GM18951 (cell line): ENCODE results near the gene FEN1.

Experiments used
- POLR2A ChIP-seq: IDR thresholded peaks from 4 replicates; pipeline ENCODE4 v1.6.1; 2011; ENCODE audit warnings: mild to moderate bottlenecking; ENCODE audit not compliant: insufficient read length, insufficient read depth; ENCODE audit errors: extremely low read depth
- in situ Hi-C: fragments of 300-500 bp; cut with MboI; formaldehyde crosslinking; loops from one replicate; pipeline ENCODE4 v1.12.0; 2022; ENCODE audit warnings: low sequenced_read_pairs, mixed read lengths, inconsistent platforms; ENCODE audit not compliant: unreplicated experiment

FEN1 gene

DNA sequence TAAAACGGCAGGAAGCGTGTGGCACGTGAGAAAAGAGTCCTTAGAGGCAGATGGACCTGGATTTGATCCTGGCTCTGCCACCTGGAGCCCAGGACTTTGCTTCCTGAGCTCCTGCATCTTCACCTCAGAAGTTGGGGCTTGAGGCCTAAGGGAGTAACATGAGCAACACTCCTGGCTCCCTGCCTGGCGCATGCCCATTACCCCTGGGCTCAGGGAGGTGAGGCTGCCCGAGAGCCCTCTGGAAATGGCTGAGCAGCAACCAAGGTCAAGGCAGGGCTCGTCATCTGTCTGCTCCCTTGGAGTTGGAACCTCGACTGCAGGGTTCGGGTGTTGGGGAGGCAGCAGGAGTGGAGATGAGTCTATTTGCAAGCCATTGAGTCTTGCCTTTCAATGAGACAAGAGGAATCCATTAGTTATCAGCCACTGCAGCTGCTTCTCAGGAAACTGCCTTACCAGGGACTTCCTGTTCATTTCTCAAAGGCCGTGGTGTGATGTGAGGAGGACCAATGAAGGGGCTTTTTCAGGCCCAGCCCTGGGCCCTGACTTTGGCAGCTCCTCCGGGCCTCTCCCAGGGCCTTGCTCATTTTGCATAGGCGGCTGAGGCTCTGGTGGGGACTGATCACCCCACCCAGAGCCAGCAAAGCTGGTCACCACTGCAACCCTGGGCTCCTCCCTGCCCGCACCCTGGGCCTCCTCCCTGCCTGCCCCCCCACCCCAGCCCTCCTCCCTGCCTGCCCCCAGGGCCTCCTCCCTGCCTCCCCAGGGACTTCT lies 41.8 kb downstream of the FEN1 start:
- TF ChIP-seq POLR2A: peak; percentile 73
- in situ Hi-C loops: no loop called here

DNA sequence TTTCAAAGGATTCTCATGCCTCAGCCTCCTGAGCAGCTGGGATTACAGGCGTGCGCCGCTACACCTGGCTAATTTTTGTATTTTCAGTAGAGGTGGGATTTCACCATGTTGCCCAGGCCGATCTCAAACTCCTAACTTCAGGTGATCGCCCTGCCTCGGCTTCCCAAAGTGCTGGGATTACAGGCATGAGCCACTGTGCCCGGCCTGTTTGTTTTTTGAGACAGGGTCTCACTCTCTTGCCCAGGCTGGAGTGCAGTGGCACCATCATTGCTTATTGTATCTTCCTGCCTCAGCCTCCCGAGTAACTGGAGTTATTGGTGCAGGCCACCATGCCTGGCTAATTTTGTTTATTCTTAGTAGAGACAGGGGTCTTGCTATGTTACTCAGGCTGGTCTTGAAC lies 43.5 kb downstream of the FEN1 start:
- in situ Hi-C loops: no loop called here
- no peak for TF ChIP-seq POLR2A

DNA sequence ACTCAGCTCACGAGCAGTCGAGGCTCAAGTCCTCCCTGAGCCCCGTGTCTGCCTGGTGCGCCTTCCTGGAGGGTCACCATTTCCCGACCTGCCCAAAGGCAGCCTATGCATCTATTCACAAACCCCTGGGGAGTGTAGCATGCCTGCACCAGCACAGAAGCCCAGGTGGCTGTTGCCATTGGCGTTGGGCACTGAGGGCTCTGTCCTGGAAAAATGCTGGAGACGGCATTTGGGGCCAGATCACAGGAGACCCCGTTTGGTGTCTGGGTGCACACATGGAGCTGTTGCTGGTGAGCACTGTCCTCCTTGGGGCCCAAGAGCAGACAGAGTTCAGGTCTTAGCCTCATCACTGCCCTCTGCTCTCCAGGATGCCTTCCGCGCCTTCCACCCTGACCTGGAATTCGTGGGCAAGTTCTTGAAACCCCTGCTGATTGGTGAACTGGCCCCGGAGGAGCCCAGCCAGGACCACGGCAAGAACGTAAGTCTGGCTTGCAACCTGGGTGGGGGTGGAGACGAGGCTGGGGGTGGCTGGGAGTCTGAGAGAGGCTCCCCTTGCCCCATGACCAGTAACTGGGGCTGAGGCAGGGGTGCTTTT lies 44.8 kb downstream of the FEN1 start:
- TF ChIP-seq POLR2A: no peak
- in situ Hi-C loops: no loop called here

DNA sequence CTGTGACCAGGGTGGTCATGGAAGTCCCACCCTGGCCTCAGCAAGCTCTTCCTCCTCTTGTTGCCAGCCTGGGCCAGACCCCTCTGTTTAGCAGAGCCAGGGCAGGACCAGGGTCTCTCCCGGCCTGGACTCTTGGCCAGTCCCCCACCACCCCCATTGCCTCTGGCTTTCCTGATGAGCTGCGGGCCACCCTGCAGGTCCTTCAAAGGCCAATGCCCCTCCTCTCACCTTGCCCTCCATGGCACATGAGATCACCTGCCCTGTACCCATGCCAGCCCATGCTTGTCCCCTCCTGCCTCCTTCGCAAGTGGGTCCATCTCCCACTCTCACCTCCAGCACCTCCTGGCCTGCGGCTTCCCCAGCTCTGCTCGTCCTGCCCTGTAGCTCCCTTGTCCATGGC lies 45.8 kb downstream of the FEN1 start:
- TF ChIP-seq POLR2A: peak; percentile 24

DNA sequence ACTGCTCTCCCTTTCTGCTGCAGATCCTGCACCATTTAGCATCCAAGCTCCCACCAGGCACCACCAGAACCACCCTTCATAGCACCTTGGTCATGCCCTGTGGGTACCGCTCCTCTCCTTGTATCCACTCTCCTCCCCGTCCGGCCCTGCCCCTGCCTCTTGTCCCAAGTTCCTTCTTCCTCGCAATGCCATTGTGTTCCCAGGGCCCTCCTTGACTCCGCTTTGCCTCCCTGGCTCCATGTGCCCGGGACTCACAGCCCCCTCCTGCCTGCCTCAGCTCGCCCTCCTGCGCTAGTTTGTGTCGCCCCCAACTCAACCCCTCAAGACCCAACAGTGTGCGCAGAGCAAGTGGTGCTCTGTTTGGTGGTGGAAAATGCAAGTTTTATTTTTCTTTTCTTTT lies 46.2 kb downstream of the FEN1 start:
- no peak for TF ChIP-seq POLR2A
- in situ Hi-C loops: no loop called here

More for the DNA sequence above, 45.8 kb downstream of the FEN1 start:
- in situ Hi-C loops: no loop called here

DNA sequence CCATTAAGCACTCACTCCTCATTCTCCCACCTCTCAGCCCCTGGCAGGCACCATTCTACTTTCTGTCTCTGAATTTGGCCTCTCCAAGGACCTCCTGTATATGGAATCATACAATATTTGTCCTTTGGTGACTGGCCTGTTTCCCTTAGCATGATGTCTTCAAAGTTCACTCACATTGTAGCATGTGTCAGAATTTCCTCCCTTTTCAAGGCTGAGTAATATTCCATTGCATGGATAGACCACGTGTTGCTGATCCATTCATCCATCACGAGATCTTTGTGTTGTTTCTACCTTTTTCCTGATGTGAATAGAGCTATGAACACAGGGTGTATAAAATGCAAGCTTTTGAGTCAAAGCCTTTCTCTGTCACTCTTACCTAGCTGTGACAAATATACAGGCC lies 47.0 kb downstream of the FEN1 start:
- in situ Hi-C loops: no loop called here

DNA sequence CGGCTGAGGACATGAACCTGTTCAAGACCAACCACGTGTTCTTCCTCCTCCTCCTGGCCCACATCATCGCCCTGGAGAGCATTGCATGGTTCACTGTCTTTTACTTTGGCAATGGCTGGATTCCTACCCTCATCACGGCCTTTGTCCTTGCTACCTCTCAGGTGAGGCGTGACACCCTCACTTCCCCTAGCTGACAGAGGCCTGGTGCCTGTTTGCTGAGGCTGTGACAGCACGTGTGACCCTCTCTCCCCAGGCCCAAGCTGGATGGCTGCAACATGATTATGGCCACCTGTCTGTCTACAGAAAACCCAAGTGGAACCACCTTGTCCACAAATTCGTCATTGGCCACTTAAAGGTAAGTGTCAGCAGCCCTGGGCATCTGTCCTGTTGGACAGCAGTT lies 47.7 kb downstream of the FEN1 start:
- no peak for TF ChIP-seq POLR2A
- in situ Hi-C loops: no loop called here

More for the DNA sequence above, 47.0 kb downstream of the FEN1 start:
- no peak for TF ChIP-seq POLR2A

DNA sequence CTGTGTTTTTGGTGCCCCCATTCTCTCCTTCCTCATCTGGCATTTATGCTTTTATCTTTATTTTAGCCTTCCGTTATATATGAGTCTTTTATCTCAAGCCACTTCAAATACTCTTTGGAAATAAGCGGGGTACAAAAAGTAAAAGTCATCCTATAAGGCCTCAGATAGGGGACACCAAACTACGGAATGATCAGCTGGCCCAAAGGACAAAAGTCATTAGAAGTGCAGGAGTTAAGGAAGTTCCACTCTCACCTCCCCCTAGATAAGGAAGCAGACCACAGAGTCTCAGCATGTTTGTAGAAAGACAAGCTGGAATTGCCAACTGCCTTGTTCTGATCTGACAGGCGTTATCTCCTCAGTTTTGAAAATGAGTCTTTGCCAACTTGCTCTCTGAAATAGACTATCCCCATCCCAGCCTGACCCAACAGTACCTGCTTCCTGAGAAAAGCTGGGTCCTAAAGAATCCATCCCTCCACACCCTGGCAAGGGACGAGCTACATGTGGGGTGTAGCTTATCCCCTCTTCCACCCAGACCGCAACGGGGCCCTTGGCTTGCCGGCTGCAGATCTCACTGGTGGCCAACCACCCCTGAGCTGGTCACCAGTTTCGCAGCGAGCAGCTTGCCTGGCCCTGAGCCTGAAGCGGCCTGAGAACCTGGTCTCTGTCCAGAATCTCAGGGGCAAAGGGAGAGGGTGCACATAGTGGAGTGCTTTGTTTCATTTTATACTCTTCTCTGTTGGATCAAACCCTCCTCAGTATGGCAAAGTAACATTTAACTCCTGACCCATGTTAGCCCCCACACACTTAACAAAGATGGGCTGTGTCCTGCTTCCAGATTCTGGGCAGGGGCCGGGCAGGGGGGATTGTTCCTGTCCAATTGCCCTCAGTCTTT lies 49.2 kb downstream of the FEN1 start:
- TF ChIP-seq POLR2A: no peak
- in situ Hi-C loops: no loop called here

DNA sequence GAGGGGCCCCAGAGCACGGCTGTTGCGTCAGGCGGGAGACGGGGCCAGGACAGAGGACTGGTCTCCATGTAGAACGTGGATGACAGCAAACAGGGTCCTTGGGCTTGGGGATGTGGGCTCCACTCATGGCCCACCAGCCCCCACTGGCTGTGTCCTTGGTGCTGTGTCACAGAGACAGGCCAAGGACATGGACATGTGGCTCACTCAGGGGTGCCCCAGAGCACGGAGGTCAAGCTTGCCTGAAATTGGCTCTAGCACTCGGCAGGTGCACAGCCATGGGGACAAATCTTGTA lies 49.8 kb downstream of the FEN1 start:
- TF ChIP-seq POLR2A: peak; percentile 4
- in situ Hi-C loops: no loop called here

DNA sequence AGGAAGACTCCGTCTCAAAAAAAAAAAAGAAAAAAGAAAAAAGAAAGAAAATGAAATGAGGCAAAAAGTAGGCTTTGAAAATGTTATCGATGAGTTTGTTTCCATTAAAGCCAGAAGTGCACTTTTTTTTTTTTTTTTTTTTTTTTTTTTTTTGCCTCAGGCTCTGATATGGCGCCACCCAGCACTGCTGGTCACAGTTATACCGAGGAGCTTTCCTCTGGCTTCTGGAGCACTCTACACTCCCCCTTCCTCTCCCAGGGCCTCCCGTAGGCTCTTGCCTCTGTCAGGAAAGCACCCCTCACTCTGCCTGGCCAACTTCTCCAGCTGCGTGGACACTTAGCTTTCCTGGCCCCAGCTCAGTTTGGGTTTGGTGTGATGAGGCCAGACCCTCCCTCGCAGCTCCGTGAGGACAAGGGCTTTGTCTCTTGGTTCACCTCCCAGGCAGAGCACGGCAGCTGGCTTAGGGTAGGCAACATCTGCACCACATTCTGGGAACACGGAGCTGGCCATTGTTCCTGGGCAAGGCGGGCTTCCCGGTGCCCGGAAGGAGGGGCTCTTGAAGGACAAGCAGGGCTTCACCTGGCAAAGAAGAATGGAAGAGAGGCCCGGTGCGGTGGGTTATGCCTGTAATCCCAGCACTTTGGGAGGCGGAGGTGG lies 52.3 kb downstream of the FEN1 start:
- in situ Hi-C loops: no loop called here
- TF ChIP-seq POLR2A: no peak

DNA sequence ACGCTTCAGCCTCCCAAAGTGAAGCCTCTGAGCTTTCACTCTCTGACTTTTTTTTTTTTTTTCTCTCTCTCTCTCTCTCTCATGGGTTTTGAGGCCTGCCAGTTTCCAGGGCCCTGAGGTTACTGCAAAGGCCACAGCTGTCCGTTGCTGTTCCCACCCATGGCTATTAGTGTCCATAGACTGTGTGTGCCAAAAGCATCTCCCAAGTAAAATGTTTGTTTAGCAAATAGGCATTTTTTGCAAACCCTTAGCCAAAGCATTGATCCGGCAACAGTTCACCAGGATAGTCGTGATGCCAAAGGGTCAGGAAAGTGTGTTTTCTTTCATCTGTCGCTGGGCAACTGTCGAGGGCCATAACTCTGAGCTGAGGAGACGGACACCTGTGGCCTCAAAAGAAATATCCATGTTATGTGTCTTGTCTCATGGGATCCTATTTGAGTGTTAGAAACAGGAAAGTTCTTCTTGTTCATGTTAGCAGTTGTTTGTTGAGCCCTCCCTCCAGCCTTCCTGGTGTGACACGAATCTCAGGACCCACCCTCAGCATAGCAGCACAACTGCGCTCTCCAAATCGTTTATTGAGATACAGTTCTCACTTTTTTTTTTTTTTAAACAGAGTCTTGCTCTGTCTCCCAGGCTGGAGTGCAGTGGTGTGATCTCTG lies 53.8 kb downstream of the FEN1 start:
- in situ Hi-C loops: no loop called here
- no peak for TF ChIP-seq POLR2A
